G401 (cell line): Measurements from ENCODE around the gene SEL1L3. TPM values are rescaled to one million over a fixed set of nuclear protein-coding genes. Genes with fewer than 3 reads are reported as not detected.

Source experiments
- DNase-seq: peaks from one replicate; pipeline ENCODE4 v3.0.0-alpha.2; 2015; ENCODE audit warnings: low spot score
- in situ Hi-C: cut with HindIII; loops from 2 replicates; pipeline ENCODE4 v1.10.0; 2016; ENCODE audit warnings: low sequenced_read_pairs, mixed read lengths
- total RNA-seq: library from RNA; depleted of rRNA; stranded (reverse); fragments of >200 nt; shearing (Covaris generic); gene quantifications from 2 replicates; pipeline ENCODE4 v1.2.3, GENCODE V29; 2014; rRNA removed

Gene SEL1L3
- total RNA-seq, 1 experiment from 2014 or later = 133 TPM

- in situ Hi-C loops = no loop called here
- DNase-seq = no peak
These were observed 149.0 kb downstream of the SEL1L3 start for GRCh38 chr4:25713812-25714211.

DNA sequence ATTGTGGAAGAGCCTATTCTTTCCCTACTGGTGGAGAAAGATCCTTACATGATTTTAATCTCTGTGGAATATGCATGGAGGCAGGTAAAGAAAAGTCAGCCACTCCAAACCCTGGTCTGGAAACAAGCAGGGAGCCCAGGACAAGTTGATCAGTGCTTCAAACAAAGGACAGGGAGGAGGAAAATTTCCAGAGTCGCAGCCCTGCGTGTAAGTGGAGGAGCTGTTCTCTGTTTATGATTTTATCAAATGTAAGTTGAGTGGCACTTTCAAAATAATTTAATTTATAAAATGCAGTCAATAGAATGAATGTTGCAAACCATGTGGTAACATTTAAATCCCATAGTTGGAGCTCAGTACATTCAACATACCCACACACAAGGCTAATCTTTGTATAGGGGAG lies 150.2 kb downstream of the SEL1L3 start:
- no peak for DNase-seq
- in situ Hi-C loops = no loop called here

- in situ Hi-C loops = no loop called here
- DNase-seq = no peak
These were observed 152.2 kb downstream of the SEL1L3 start for GRCh38 chr4:25710637-25711036.

DNA sequence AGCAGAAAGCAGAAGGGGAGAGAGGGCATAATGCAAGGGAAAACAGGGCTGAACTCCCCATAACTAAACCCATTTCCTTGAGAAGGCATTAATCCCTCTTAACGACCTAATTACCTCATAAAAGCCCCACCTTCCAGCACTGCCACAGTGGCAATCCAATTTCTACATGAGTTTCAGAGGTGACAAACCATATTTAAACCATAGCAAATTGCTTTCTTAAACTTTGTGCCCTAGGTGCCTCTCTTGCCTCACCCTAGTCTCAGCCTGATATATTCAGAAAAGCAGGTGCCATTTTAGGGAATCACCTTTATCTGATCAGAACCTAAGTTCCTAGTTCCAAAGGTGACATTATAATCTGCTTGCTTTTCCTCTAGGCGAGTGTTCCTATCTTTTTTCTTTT lies 158.3 kb downstream of the SEL1L3 start:
- in situ Hi-C loops = no loop called here
- DNase-seq = no peak

DNA sequence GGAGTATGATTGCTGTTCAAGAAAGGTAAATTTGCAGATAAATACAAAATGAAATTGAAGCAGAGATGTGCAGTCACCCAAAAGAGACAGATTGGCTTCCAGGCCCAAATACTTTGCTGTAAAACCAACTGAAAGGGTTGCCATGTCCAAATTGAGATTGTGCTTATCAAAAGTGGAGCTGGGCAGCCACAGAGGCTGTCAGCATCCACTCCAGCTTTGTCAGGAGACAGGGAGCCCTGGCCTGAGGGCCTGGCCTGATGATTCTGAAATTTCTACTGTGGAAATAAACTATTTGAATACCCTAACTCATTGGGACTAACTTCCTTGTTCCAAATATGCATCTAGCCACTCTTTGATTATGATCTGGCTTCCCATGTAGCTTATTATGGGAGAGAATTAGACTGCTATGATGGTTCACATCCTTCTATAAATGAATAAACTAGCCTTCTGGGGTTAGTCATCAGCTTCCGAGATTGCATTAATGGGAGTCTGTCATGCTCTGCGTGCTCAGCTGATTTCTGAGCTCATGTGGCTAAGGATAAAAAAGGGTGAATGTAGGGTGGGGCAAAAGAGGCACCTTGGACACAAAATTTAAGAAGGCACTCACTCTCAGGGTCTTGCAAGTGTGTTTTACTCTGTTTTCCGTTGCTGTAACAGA lies 158.9 kb downstream of the SEL1L3 start:
- DNase-seq = no peak
- in situ Hi-C loops = no loop called here

GRCh38 chr4:25702848-25703247 lies 159.9 kb downstream of the SEL1L3 start:
- peak; percentile 94 for DNase-seq
- in situ Hi-C loops = no loop called here

DNA sequence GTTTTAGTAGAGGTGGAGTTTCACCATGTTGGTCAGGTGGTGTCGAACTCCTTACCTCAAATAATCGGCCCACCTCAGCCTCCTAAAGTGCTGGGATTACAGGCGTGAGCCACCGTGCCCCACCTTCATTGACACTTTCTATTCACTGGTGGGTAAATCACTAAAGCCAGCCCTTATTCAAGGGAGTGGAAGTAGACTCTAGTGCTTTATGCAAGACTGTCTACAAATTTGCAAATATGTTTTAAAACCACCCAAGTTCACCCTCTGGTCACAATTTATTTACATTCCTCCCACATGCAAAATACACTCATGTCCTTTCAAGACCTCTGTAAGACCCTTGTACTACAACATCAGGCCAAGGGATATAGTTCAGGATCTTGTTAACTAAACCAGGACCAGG lies 162.1 kb downstream of the SEL1L3 start:
- DNase-seq = no peak
- in situ Hi-C loops = no loop called here

GRCh38 chr4:25697516-25697915 lies 165.3 kb downstream of the SEL1L3 start:
- in situ Hi-C loops = no loop called here
- DNase-seq = no peak

Other genes with a start within 250 kb of the SEL1L3 start
- gene SLC34A2, start 207.1 kb downstream of the SEL1L3 start, total RNA-seq = 0.18 and 2.0 TPM in 2 replicates
- gene SMIM20, start 51.2 kb upstream of the SEL1L3 start, total RNA-seq = 99.6 and 111 TPM in 2 replicates